ENCODE data around the gene SLC25A47. TPM values are rescaled to one million over a fixed set of nuclear protein-coding genes. Genes with fewer than 3 reads are reported as not detected.

The SLC25A47 gene
- total and polyA plus RNA-seq, 2 of the 4 experiments (the other 2 are of a cell fraction): not detected

DNA sequence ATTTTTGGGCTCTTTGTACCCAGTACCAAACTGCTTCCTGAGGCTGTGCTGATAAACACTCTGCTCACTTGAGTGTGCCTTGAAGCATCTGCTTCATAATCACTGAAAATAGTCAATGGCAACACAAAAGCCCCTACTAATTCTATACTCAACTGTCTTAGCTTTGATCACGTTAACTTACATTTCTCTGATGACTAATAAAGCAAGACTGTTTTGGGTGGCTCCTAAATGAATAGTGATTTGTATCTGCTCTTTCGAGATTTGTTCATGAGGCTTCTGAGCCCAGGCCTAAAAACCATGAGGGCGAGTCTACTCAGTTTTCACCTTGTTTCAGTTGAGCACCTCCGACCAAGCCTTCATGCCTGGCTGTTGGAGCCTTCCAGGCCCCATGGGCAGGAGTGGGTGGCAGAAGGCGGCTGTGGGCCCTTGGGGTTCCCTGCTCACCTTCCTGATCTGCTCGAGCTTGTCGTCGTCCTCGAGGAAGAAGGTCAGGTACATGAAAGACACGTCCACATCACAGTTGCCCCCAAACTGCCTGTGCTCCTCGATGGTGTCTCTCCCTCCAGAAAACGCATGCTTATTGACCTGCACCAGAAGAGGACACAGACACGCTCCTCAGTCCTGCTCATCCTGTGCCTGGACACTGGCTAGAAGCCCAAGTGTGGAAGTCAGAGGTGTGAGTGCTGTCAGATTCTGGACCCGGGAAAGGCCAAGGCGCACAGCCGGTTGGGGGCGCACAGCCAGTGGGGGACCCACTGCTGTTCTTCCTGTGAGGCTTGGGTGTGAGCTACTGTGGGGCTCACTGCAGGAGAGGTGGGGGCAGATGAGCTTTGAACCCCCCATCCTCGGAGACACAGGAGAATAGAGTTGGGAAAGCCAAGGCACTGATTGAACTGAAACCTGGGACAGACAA is 13.7 kb downstream of the SLC25A47 start:
- Histone ChIP-seq H3K4me3 (ENCODE audit: insufficient read depth, low read depth, low read length) (no peak overlapping the region), H3K79me1 (ENCODE audit: low read depth in 1 of 2, low read length in 2 of 2) (peaks cover 2 to 14% of the 10 kb centered on the region in 2 experiments; a peak in 3 of 4 replicates), H3K9me3 (ENCODE audit: control insufficient read depth, insufficient read depth, low read length) (no peaks in the 10 kb centered on the region), H3K18ac (ENCODE audit: low read depth, low read length) (no peak overlapping the region), H3K14ac (replicated peaks; ENCODE audit: low read depth, low read length) (no peak overlapping the region), H3K4me2 (ENCODE audit: low read depth, low read length) (no peak overlapping the region), H4K8ac (ENCODE audit: low read depth in 2 of 2, low read length in 2 of 2) (no peak overlapping the region), H2AK5ac (ENCODE audit: low read depth, low read length) (no peak overlapping the region), H2BK5ac (ENCODE audit: low read depth, low read length, poor library complexity, severe bottlenecking) (no peak overlapping the region), H3K36me3 (ENCODE audit: control insufficient read depth, insufficient read depth, low read length) (peaks cover 66% of the 10 kb centered on the region), H3K27me3 (ENCODE audit: control insufficient read depth, insufficient read depth, low read length) (no peaks in the 10 kb centered on the region), H3K4ac (ENCODE audit: low read depth, low read length) (no peak overlapping the region), H2AFZ (replicated peaks; ENCODE audit: low read length, poor library complexity) (no peak overlapping the region), H2BK120ac (ENCODE audit: low read depth, low read length) (no peak overlapping the region), H4K5ac (ENCODE audit: low read depth, low read length) (no peak overlapping the region), H4K91ac (ENCODE audit: insufficient read depth, low read depth, low read length) (no peak overlapping the region), H3K23ac (ENCODE audit: low read depth, low read length) (no peak overlapping the region), H2BK15ac (ENCODE audit: low read depth, low read length) (no peak overlapping the region), H3K4me1 (ENCODE audit: control insufficient read depth, insufficient read depth, low read length) (peaks cover 7% of the 10 kb centered on the region), H4K20me1 (ENCODE audit: insufficient read depth, low read length) (peaks cover 6% of the 10 kb centered on the region), H3K56ac (ENCODE audit: extremely low read depth, insufficient read depth, low read length) (no peak overlapping the region), H3K9me1 (ENCODE audit: insufficient read depth, low read length) (peaks cover 23% of the 10 kb centered on the region), H3K27ac (ENCODE audit: insufficient read depth, low read length) (no peak overlapping the region), H2AK9ac (replicated peaks; ENCODE audit: low read depth, low read length, poor library complexity) (no peak overlapping the region), H2BK20ac (ENCODE audit: low read depth, low read length) (no peak overlapping the region), H3K9ac (ENCODE audit: low read depth, low read length) (no peak overlapping the region)
- dilution Hi-C loops (cut with HindIII; ENCODE audit: low sequenced_read_pairs, unreplicated experiment) (no loop called here), intact Hi-C loops (cut with micrococcal nuclease) (no loop called here), in situ Hi-C loops (cut with MboI; ENCODE audit: low sequenced_read_pairs) (no loop called here)
- 95% methylated on average over 12 of the region's 18 CpGs; no CpG with 5 or more reads in 1 of the 2 experiments for whole genome bisulfite sequencing, 2 experiments (ENCODE audit: extremely low coverage in 2 of 2, insufficient read length in 1 of 2)
- POLR2A ChIA-PET (ENCODE audit: unreplicated experiment): no interaction called here
- TF ChIP-seq RAD21 (IDR thresholded peaks at IDR 0.05; ENCODE audit: low read length): no peak
- no peak for TF ChIP-seq POLR2A (IDR thresholded peaks at IDR 0.05; ENCODE audit: low read depth, low read length)
- TF ChIP-seq, protein P1, sequence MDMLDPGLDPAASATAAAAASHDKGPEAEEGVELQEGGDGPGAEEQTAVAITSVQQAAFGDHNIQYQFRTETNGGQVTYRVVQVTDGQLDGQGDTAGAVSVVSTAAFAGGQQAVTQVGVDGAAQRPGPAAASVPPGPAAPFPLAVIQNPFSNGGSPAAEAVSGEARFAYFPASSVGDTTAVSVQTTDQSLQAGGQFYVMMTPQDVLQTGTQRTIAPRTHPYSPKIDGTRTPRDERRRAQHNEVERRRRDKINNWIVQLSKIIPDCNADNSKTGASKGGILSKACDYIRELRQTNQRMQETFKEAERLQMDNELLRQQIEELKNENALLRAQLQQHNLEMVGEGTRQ (IDR thresholded peaks at IDR 0.05; ENCODE audit: low read depth, low read length): no peak
- TF ChIP-seq CHD1 (IDR thresholded peaks at IDR 0.05; ENCODE audit: low read depth, low read length): no peak
- no peak for TF ChIP-seq RFX5 (IDR thresholded peaks at IDR 0.05; ENCODE audit: low read depth, low read length)
- TF ChIP-seq, protein P2, sequence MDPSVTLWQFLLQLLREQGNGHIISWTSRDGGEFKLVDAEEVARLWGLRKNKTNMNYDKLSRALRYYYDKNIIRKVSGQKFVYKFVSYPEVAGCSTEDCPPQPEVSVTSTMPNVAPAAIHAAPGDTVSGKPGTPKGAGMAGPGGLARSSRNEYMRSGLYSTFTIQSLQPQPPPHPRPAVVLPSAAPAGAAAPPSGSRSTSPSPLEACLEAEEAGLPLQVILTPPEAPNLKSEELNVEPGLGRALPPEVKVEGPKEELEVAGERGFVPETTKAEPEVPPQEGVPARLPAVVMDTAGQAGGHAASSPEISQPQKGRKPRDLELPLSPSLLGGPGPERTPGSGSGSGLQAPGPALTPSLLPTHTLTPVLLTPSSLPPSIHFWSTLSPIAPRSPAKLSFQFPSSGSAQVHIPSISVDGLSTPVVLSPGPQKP (IDR thresholded peaks at IDR 0.05; ENCODE audit: borderline replicate concordance, low read depth, low read length): no peak
- TF ChIP-seq RCOR1 (IDR thresholded peaks at IDR 0.05; ENCODE audit: insufficient replicate concordance, low read length): no peak
- no peak for TF ChIP-seq FOS (IDR thresholded peaks at IDR 0.05; ENCODE audit: low read depth, low read length)
- TF ChIP-seq, protein P3, sequence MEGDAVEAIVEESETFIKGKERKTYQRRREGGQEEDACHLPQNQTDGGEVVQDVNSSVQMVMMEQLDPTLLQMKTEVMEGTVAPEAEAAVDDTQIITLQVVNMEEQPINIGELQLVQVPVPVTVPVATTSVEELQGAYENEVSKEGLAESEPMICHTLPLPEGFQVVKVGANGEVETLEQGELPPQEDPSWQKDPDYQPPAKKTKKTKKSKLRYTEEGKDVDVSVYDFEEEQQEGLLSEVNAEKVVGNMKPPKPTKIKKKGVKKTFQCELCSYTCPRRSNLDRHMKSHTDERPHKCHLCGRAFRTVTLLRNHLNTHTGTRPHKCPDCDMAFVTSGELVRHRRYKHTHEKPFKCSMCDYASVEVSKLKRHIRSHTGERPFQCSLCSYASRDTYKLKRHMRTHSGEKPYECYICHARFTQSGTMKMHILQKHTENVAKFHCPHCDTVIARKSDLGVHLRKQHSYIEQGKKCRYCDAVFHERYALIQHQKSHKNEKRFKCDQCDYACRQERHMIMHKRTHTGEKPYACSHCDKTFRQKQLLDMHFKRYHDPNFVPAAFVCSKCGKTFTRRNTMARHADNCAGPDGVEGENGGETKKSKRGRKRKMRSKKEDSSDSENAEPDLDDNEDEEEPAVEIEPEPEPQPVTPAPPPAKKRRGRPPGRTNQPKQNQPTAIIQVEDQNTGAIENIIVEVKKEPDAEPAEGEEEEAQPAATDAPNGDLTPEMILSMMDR (conservative IDR thresholded peaks at IDR 0.05; ENCODE audit: low read depth, low read length): no peak
- no peak for TF ChIP-seq NFE2L2 (IDR thresholded peaks at IDR 0.05; ENCODE audit: low read depth, low read length)
- no peak for TF ChIP-seq MAZ (IDR thresholded peaks at IDR 0.05; ENCODE audit: borderline replicate concordance, low read depth, low read length)
- no peak for TF ChIP-seq BHLHE40 (IDR thresholded peaks at IDR 0.05; ENCODE audit: low read depth, low read length)
- TF ChIP-seq CEBPB (IDR thresholded peaks at IDR 0.05; ENCODE audit: low read depth, low read length): no peak
- TF ChIP-seq SMC3 (IDR thresholded peaks at IDR 0.05; ENCODE audit: low read depth, low read length): no peak
- ATAC-seq (ENCODE audit: low read depth) (no peak), DNase-seq (no peak)
- CTCF ChIA-PET: no interaction called here
- BruUV-seq (replicated peaks): no TSS peak
